T47D (cell line): ENCODE measurements around the gene PPFIA2.

Experiments used
- DNase-seq, 2 experiments: peaks; one replicate each; pipeline versions ENCODE4 v3.0.0 to v3.0.0-alpha.2; 2011 to 2012; ENCODE audit warnings: low read depth in 1 of 2, low spot score in 1 of 2
- JUND ChIP-seq: IDR thresholded peaks from 2 replicates; pipeline ENCODE4 v1.6.1; 2012; ENCODE audit warnings: low read depth
- in situ Hi-C: cut with HindIII; loops from 2 replicates; pipeline ENCODE4 v1.10.0; 2016; ENCODE audit warnings: low sequenced_read_pairs, low pct_unique_long_range_greater_than_20kb

PPFIA2 gene

DNA sequence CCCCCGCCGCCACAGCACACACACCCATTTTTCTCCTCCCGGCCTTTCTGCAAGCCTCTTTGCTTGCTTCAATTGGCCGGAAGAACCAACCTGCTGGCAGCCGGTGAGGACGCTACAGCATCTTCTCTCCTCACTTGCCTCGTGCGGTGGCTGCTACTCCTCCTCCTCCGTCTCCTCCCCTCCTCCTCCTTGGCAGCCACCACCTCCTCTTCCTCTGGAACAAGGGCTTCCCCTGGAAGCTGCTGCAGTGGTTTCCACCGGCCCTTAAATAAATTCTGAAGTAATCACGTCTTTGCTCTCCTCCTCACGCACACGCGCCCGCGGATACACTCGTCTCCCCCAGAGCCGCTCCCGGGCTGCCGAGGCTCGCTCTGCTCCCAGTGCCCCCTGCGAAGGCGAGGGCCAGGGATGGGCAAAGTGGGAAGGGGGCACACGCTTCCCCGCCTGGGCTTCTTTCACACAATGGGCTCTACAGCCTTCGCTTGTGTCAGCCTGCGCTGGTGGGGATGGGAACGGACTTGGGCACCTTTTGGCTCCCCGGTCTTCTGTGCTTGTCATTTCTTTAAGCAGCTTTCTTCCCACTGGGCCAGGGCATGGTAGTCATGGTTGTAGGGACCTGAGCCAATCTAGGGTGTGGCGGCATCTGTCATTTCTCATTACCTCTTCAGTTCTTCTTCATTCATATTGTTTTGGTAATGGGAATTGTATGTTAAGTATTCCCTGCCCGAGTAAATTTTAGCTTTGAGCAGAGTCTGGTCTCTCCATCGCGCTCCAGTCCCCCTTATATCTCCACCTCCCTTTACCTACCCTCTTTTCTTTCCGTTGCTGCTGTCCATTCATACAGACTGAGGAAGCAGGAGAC, at the start of gene PPFIA2:
Gene PPFIA2 (minus strand): TSS at position 161 of the 862 bp plus-strand sequence.
- DNase-seq, result peak; percentile 7 to 58
- TF ChIP-seq JUND, result no peak
- in situ Hi-C loops, result no loop called here

DNA sequence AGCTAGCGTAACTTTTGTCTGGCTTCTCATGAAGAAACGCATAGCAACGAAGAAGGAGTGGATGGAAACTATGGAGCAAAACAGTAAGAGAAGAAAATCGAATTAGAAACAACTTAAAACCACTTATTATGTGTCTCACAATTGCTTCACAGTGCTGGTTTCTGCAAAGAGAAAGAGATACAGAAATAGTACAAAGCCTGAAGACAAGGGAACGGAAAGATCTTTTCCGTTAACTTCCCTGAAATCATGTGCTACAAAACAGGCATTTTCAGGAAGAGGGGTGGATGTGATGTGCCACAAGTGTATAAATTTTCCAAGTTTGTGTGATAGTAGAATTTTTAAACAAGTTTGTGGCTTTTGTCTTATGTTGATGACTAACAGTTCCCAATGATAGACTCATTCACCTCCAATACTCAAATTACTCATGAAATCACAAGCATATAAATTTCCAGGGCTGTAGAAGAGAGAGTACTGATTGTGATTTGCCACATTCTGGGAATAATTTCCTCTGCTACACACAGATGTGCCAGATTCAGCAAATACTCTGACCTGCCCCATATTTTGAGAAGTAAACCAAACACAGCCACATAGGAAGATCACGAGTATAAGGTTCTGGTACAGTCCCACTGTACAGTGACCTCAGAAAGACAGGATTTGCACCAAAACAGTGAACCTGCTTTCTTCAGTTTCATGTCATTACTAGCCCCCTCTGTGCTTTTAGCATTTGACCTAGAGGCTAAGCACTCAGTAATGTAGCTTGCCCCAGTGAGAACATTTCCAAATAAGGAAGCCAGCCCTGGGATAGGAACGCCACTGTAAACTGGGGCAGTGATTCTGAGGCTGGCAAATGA, 41.4 kb upstream of the PPFIA2 start:
- in situ Hi-C loops, result no loop called here
- no peak for DNase-seq
- TF ChIP-seq JUND, result no peak

- no peak for TF ChIP-seq JUND
- in situ Hi-C loops, result no loop called here
- DNase-seq, result peak in 1 of 2 experiments; percentile 40
Measured at GRCh38 chr12:81798294-81798693, 39.1 kb upstream of the PPFIA2 start.

GRCh38 chr12:81797100-81797499, 38.0 kb upstream of the PPFIA2 start:
- in situ Hi-C loops, result no loop called here
- no peak for TF ChIP-seq JUND
- peak in 1 of 2 experiments; percentile 57 for DNase-seq

GRCh38 chr12:81792666-81793065, 33.5 kb upstream of the PPFIA2 start:
- in situ Hi-C loops, result no loop called here
- no peak for TF ChIP-seq JUND
- no peak for DNase-seq

DNA sequence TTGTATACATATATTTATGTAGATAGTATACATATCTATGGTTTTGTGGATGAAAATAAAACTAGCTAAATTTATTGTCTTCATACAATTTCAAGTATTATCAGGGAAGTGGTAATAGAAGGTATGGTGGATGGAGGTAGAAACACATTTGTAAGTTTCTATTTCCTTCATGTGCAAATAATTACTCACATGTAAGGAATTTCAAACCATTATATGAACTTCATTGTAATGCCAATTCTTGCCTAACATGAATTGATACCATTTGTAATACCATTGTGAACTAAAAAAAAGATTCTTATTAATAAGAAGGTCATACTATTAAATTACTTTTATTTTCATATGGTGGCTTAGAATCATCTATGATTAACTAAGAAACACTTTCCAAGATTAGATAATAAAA, 20.1 kb upstream of the PPFIA2 start:
- in situ Hi-C loops, result no loop called here
- no peak for TF ChIP-seq JUND

DNA sequence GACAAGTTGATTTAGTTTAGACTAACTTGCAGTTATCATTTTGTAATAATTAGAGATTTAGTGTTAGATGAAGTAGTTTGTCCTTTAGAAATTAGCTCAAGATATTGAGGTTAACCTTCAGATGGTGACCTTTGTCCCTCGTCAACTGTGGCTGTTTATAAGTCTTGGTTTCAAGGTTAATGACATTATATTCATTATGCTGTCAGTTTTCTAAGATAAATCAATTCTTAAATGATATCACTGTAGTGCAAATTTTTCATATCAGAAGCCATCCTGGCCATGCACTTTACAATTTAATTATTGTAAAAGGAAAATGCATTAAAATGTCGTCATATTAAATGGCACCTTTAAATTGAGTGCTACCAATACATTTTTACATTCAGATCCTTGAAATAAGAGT, 19.6 kb upstream of the PPFIA2 start:
- DNase-seq, result no peak
- in situ Hi-C loops, result no loop called here
- no peak for TF ChIP-seq JUND

More for the DNA sequence above, 20.1 kb upstream of the PPFIA2 start:
- DNase-seq, result no peak

DNA sequence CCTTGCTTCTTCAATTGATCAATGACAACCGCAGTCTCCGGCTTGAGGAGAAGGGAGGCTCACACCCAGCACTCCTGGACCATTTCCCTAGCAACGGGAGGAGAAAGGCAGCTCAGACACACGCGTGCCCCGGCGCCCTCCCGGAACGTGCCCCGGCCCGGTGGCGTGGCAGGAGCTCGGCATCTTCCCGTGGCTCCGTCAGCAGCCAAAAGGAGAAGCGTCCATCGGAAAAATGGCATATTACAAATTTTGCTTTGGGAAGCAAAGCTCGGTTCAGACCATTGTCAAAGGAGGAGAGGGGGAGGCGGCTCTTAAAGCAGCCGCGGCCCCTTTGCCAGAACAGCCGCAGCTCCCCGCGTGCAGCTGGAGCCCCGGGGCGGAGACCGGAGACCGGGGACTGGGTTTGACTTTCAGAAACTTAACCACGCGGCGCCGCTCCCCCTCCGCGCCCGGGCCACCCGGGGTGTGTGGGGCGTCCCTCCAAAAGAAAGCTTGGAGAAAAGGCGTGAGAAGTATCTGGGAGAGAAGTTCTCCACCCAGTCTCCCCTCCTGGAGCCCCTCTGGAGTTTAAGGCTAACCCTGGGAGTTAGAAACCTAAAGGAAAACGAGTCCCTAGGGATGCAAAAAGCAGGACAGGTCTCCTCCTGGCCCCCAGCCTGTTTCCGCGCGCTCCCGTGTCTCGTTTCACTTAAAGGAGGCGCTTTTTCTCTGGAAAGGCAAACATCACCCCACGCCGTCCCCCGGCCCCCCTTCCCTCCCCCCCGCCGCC, 545 bp downstream of the PPFIA2 start:
- no peak for TF ChIP-seq JUND
- in situ Hi-C loops, result no loop called here
- DNase-seq, result peak in 1 of 2 experiments; percentile 33

- TF ChIP-seq JUND, result no peak
Measured at GRCh38 chr12:81757731-81758365, 1.3 kb downstream of the PPFIA2 start.

GRCh38 chr12:81729781-81730180, 29.4 kb downstream of the PPFIA2 start:
- no peak for TF ChIP-seq JUND
- in situ Hi-C loops, result no loop called here
- no peak for DNase-seq

More at GRCh38 chr12:81757731-81758365, 1.3 kb downstream of the PPFIA2 start:
- no peak for DNase-seq
- in situ Hi-C loops, result no loop called here

DNA sequence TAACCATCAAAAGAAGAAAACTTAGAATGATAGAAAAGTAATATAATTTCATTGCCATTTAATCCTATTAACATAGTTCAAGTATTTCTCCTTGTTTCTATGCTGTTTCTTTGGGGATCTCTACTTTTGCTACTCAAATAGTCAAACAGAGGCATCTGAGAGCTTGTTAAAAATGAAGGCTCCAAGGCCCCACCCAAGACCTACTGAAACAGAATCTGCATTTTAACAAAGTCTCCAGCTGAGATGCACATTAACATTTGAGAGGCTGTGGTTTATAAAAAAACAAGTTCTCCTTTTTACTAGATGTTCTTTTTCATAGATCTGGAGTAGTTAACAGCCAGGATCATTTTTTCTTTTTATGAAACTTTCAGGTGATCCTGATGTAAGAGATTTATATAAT, 31.8 kb downstream of the PPFIA2 start:
- DNase-seq, result no peak
- TF ChIP-seq JUND, result no peak
- in situ Hi-C loops, result no loop called here

DNA sequence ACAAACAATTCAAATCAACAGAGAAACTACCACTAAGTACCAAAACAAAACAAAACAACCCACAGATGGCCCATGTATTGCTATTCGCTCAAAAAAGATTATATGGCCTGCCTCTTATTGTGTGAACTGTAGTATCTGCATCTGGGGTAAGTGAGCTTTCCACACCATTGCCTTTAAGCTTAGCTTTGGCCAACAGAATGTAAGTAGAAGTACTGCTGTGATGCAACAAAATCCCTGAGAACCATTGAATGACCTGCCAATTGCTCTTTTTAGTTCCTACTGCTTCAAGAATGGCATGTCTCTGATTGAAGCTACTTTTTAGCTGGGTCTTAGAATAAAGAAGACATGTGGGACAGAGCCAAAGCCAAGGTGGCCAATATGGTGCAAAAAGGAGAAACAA, 32.5 kb downstream of the PPFIA2 start:
- no peak for TF ChIP-seq JUND

More for the DNA sequence above, 32.5 kb downstream of the PPFIA2 start:
- no peak for DNase-seq
- in situ Hi-C loops, result no loop called here
